ENCODE measurements around the gene VMP1. TPM values are rescaled to one million over a fixed set of nuclear protein-coding genes. Genes with fewer than 3 reads are reported as not detected.
"Not testable (repeated sequence)": the region's sequence is repeated elsewhere in the genome, so short reads cannot be mapped to it uniquely, and the experiment has no call there.

VMP1 gene
- total RNA-seq, 3 donors from 2014 or later: 128 to 138 (median 134) TPM

GRCh38 chr17:59859444-59860025 lies 152.1 kb downstream of the VMP1 start:
- no peak overlapping the region for H3K4me3 Mint-ChIP-seq
- DNase-seq (no peak), ATAC-seq (peak; percentile 71 to 74)
- H3K27me3 Mint-ChIP-seq (ENCODE audit: low read depth): no peaks in the 10 kb centered on the region
- H3K36me3 Mint-ChIP-seq (ENCODE audit: insufficient read depth): peaks cover 9% of the 10 kb centered on the region
- peaks cover 17% of the 10 kb centered on the region for H3K4me1 Mint-ChIP-seq (ENCODE audit: low read depth)
- no peaks in the 10 kb centered on the region for H3K9me3 Mint-ChIP-seq

DNA sequence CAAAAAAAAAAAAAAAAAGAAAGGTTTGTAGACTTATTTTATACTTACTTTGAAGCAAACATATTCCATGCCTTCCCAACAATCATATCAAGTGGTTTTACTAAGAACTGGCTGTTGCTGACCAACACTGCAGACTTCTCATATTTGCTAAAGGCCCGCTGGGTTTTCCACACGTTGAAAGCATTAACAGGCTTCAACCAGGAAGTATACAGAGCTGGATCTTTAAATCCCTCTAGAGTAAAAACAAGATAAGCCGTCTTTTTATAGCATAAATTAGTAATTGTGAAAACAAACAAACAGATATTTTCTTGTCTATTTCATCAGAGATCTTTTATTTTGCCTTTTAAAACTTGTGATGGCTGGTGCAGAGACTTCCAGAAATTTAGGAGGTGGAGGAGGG lies 156.2 kb downstream of the VMP1 start:
- no peaks in the 10 kb centered on the region for H3K27me3 Mint-ChIP-seq (ENCODE audit: low read depth)
- no peak overlapping the region for H3K4me3 Mint-ChIP-seq
- no peaks in the 10 kb centered on the region for H3K9me3 Mint-ChIP-seq
- peaks cover 4% of the 10 kb centered on the region for H3K4me1 Mint-ChIP-seq (ENCODE audit: low read depth)
- ATAC-seq (no peak), DNase-seq (no peak)
- H3K36me3 Mint-ChIP-seq (ENCODE audit: insufficient read depth): peaks cover 8% of the 10 kb centered on the region

DNA sequence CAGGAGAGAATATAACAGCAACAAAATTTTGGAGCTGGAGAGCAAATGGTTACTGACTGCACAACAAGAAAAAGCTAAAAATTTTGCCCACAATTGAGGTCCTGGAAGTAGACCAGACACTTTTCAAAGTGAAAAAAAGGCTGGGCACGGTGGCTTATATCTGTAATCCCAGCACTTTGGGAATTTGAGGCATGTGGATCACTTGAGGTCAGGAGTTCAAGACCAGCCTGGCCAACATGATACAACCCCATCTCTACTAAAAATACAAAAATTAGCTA lies 162.4 kb downstream of the VMP1 start:
- Mint-ChIP-seq H3K27me3 (ENCODE audit: low read depth) (no peaks in the 10 kb centered on the region), H3K4me3 (no peak overlapping the region), H3K9me3 (no peaks in the 10 kb centered on the region), H3K36me3 (ENCODE audit: insufficient read depth) (peaks cover 13% of the 10 kb centered on the region), H3K4me1 (ENCODE audit: low read depth) (no peaks in the 10 kb centered on the region)
- ATAC-seq (no peak), DNase-seq (no peak)

DNA sequence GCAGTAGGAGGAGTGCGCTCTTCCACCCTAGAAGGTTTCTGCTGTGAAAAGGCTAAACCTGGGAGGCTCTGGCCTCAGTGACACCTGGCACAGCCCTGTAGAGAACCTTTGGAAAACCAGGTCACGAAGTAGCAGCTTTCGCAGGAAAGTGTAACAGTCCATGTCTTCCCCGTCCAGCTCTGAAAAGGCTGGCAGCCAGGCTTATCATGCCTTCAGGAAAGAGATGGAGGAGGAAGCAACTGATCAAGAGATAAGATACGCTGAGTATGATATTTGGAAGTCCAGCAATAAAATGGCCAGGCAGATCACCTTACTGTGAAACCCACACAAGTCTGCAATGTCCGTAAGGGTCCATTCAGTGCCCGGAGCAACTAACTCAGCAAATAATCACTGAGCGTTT lies 163.0 kb downstream of the VMP1 start:
- ATAC-seq (no peak), DNase-seq (no peak)
- no peaks in the 10 kb centered on the region for H3K4me1 Mint-ChIP-seq (ENCODE audit: low read depth)
- peaks cover 13% of the 10 kb centered on the region for H3K36me3 Mint-ChIP-seq (ENCODE audit: insufficient read depth)
- H3K27me3 Mint-ChIP-seq (ENCODE audit: low read depth): no peaks in the 10 kb centered on the region
- H3K9me3 Mint-ChIP-seq: no peaks in the 10 kb centered on the region
- no peak overlapping the region for H3K4me3 Mint-ChIP-seq

GRCh38 chr17:59872351-59872750 lies 164.9 kb downstream of the VMP1 start:
- Mint-ChIP-seq H3K36me3 (ENCODE audit: insufficient read depth) (peaks cover 16% of the 10 kb centered on the region), H3K4me1 (ENCODE audit: low read depth) (no peaks in the 10 kb centered on the region), H3K27me3 (ENCODE audit: low read depth) (no peaks in the 10 kb centered on the region), H3K4me3 (no peak overlapping the region), H3K9me3 (no peaks in the 10 kb centered on the region)
- DNase-seq (no peak), ATAC-seq (no peak)

- not testable (repeated sequence) for DNase-seq; H3K27me3 Mint-ChIP-seq (ENCODE audit: low read depth); H3K4me3 Mint-ChIP-seq; H3K4me1 Mint-ChIP-seq (ENCODE audit: low read depth); ATAC-seq; H3K9me3 Mint-ChIP-seq
- peaks cover 18% of the 10 kb centered on the region for H3K36me3 Mint-ChIP-seq (ENCODE audit: insufficient read depth)
Observed at GRCh38 chr17:59873414-59873813, 166.0 kb downstream of the VMP1 start.

GRCh38 chr17:59874376-59874775 lies 166.9 kb downstream of the VMP1 start:
- ATAC-seq (no peak), DNase-seq (no peak)
- Mint-ChIP-seq H3K9me3 (no peaks in the 10 kb centered on the region), H3K4me3 (no peak overlapping the region), H3K4me1 (ENCODE audit: low read depth) (no peaks in the 10 kb centered on the region), H3K36me3 (ENCODE audit: insufficient read depth) (peaks cover 18% of the 10 kb centered on the region), H3K27me3 (ENCODE audit: low read depth) (no peaks in the 10 kb centered on the region)

- peaks cover 18% of the 10 kb centered on the region for H3K36me3 Mint-ChIP-seq (ENCODE audit: insufficient read depth)
- no peak for ATAC-seq
Observed at GRCh38 chr17:59876107-59876506, 168.7 kb downstream of the VMP1 start.

GRCh38 chr17:59877965-59878364 lies 170.5 kb downstream of the VMP1 start:
- no peaks in the 10 kb centered on the region for H3K27me3 Mint-ChIP-seq (ENCODE audit: low read depth)
- H3K4me1 Mint-ChIP-seq (ENCODE audit: low read depth): no peaks in the 10 kb centered on the region
- DNase-seq: no peak
- no peaks in the 10 kb centered on the region for H3K9me3 Mint-ChIP-seq
- peaks cover 19% of the 10 kb centered on the region for H3K36me3 Mint-ChIP-seq (ENCODE audit: insufficient read depth)
- no peak overlapping the region for H3K4me3 Mint-ChIP-seq
- no peak for ATAC-seq

More at GRCh38 chr17:59876107-59876506, 168.7 kb downstream of the VMP1 start:
- no peak for DNase-seq
- H3K27me3 Mint-ChIP-seq (ENCODE audit: low read depth): no peaks in the 10 kb centered on the region
- no peak overlapping the region for H3K4me3 Mint-ChIP-seq
- no peaks in the 10 kb centered on the region for H3K4me1 Mint-ChIP-seq (ENCODE audit: low read depth)
- H3K9me3 Mint-ChIP-seq: no peaks in the 10 kb centered on the region

DNA sequence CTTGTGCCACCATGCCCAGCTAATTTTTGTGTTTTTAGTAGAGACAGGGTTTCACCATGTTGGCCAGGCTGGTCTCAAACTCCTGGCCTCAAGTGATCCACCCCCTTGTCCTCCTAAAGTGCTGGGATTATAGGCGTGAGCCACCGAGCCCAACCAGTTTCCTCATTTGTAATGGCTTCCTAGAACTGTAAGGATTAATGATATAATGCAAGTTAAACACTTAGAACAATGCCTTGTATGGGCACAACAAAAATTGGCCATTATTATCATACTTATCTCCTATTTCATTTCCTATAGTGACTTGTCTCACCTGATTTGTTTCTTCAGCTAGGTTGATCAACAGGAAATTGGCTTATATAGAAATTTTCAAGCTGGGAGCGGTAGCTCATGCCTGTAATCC lies 171.2 kb downstream of the VMP1 start:
- H3K36me3 Mint-ChIP-seq (ENCODE audit: insufficient read depth): peaks cover 18% of the 10 kb centered on the region
- no peak overlapping the region for H3K4me3 Mint-ChIP-seq
- no peaks in the 10 kb centered on the region for H3K9me3 Mint-ChIP-seq

DNA sequence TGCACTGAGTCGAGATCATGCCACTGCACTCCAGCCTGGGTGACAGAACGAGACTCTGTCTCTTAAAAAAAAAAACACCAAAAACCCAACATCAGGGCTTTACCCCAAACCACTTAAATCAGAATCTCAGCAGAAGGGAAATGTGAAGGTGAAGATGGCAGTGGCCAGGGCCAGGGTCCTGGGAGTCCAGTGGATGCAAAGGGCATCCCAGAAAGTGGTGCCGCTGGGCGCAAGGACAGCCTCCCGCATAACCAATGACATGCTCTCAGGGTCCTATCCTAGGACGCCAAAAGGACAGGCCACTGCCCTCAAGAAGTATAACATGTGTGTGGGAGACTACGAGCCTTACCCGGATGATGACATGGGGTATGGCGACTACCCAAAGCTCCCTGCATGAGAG lies 177.4 kb downstream of the VMP1 start:
- H3K9me3 Mint-ChIP-seq: no peaks in the 10 kb centered on the region
- DNase-seq: no peak

More for the DNA sequence above, 171.2 kb downstream of the VMP1 start:
- H3K27me3 Mint-ChIP-seq (ENCODE audit: low read depth): no peaks in the 10 kb centered on the region
- ATAC-seq (no peak), DNase-seq (no peak)
- H3K4me1 Mint-ChIP-seq (ENCODE audit: low read depth): no peaks in the 10 kb centered on the region

GRCh38 chr17:59888145-59888750 lies 180.8 kb downstream of the VMP1 start:
- no peak for ATAC-seq
- Mint-ChIP-seq H3K4me3 (no peak overlapping the region), H3K36me3 (ENCODE audit: insufficient read depth) (peaks cover 9% of the 10 kb centered on the region), H3K27me3 (ENCODE audit: low read depth) (no peaks in the 10 kb centered on the region), H3K9me3 (no peaks in the 10 kb centered on the region), H3K4me1 (ENCODE audit: low read depth) (peaks cover 29% of the 10 kb centered on the region)
- DNase-seq: no peak

More for the DNA sequence above, 177.4 kb downstream of the VMP1 start:
- ATAC-seq: no peak
- H3K27me3 Mint-ChIP-seq (ENCODE audit: low read depth): no peaks in the 10 kb centered on the region
- H3K36me3 Mint-ChIP-seq (ENCODE audit: insufficient read depth): peaks cover 14% of the 10 kb centered on the region
- no peak overlapping the region for H3K4me3 Mint-ChIP-seq
- H3K4me1 Mint-ChIP-seq (ENCODE audit: low read depth): peaks cover 10% of the 10 kb centered on the region

DNA sequence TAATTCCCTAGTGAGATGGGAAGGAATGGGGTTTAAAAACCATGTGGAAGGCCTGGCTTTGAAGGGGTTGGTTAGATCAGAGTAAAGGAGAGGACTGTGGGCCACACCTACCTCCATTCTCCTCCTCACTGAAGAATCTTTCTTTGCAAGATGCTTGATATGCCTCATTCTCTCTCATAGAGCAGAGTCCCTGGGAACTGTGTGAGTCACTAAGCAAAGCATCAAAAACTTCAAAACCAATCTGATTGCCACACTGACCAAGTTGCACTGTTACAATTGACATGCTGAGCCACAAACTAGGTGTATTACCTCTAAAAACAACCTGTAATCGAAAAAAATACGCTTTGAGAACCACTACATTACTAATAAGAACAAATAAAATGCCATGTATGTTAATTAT lies 183.3 kb downstream of the VMP1 start:
- DNase-seq: no peak
- peak overlapping the region; percentile 17 for H3K4me3 Mint-ChIP-seq
- H3K36me3 Mint-ChIP-seq (ENCODE audit: insufficient read depth): peaks cover 9% of the 10 kb centered on the region
- no peaks in the 10 kb centered on the region for H3K9me3 Mint-ChIP-seq
- peak; percentile 11 to 17 for ATAC-seq
- peaks cover 44% of the 10 kb centered on the region for H3K4me1 Mint-ChIP-seq (ENCODE audit: low read depth)
- H3K27me3 Mint-ChIP-seq (ENCODE audit: low read depth): no peaks in the 10 kb centered on the region
